Hematopoietic multipotent progenitor cell treated with erythropoietin and hydrocortisone succinate and interleukin-3 and kit ligand, for 6 days (in vitro differentiated cells): ENCODE results near the gene MAP2K6.

ENCODE experiments used
- DNase-seq: peaks from one replicate; pipeline ENCODE4 v3.0.0-alpha.2; 2015

MAP2K6 gene

DNA sequence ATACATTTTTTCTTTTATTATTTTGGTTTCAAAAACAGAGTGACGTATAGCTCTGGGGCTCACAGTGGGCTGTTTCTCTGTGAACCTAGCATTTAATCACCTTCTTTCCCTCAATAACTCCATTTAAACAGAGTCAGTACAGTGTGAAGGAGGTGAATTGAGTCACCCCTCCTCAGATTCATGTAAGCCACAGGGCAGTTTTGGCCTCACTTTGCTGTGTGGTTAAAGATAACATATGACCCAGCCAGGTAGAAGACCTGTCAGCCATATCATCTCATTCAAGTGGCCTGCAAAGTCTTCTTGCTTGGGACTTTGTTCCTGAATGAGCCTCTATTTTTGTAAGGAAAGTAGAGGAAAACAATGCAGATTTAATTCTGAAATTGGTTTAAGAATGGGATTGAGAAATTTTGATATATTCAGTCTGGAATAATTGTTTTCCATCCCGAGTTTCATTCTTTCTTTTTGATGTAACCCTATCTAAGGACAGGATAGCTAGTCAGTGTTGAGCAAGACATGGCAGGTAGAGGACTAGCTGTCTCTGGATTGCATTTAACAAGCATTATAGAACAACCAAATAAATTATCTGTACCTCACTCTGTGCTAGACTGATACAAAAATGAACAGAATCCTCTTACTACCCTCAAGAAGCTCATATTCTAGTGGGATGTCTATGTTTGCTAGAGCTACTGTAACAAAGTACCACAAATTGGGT, 13.1 kb downstream of the MAP2K6 start:
- no peak for DNase-seq

DNA sequence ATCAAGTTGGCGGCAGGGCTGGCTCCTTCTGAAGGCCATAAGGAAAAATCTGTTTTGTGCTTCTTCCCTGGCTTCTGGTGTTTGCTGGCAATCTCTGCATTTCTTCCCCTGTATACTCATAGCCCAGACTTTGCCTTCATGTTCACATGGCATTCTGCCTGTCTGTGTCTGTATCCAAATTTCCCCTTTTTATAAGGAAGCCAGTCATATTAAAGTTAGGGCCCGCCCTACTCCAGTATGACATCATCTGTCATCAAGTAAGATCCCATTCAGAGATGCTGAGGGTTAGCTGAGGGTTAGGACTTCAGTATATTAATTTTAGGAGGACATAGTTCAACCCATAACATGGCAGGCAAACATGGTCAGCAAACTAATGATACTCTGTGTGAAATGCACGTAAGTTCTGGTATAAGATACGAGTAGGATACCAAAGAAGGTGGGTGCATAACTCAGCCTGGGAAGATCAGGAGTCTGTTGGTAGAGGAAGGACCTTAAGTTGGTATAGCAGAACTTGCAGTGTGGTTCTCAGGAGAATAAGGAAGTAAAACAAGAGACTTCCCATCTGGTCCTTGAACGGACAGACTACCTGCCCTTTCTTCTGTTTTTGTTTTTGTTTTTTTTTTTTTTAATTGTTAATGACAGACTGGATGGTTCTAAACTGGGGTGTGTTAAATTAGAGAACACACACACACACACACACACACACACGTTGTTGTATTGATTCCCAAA, 13.9 kb downstream of the MAP2K6 start:
- peak; percentile 13 for DNase-seq

DNA sequence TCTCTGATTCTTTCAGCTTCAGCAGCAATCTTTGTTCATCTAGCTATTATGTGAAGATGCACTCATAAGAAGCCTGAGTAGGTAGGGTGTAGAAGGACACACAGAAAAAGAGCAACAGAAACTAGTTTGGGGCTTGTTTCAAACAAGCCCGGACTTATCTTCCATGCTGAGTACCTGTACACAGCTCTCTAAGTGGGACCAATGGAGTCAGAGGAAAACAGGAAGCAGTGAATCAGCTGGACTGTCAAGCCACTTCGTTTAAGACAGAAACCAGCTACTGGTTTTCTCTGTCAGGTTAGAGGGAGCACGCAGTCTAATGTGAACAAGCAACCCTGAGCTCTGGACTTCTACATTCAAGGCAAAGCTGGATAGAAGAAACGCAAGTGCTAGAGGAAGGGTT, 16.0 kb downstream of the MAP2K6 start:
- peak; percentile 25 for DNase-seq

DNA sequence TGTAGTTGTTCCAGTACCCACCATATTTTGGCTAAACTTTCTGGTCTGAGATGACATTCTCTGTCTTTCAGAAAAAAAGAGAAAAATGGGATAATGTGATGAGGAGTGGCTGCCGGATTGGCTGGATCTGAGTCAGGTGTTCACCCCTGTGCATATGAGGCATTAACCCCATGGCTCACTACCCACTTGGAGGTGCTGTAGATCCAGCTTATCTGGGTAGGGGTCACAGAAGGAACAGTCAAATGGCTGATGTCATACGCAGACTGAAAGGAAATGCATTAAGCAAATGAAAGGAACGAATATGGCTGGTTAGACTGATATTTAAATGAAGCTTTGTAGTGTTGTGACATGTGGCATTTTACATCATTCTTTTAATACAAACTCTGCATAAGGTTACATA, 17.3 kb downstream of the MAP2K6 start:
- DNase-seq = no peak

DNA sequence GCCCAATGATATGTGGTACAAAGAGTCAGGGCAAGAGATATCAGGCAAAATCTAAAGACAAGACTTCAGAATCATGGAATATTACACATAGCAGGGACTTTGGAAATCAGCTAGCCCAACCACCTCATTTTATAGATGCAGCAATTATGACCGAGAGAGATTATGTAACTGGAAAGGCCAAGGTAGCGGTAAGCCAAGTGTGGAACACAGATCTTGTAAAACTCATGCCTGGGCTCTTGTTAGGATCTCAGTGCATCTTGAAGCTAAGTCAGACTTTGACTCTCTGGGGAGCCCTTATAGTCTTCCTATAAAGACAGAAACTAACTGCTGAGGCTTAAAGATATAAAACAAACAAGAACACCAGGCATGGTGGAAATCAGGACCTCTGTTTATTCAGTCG, 18.6 kb downstream of the MAP2K6 start:
- no peak for DNase-seq

DNA sequence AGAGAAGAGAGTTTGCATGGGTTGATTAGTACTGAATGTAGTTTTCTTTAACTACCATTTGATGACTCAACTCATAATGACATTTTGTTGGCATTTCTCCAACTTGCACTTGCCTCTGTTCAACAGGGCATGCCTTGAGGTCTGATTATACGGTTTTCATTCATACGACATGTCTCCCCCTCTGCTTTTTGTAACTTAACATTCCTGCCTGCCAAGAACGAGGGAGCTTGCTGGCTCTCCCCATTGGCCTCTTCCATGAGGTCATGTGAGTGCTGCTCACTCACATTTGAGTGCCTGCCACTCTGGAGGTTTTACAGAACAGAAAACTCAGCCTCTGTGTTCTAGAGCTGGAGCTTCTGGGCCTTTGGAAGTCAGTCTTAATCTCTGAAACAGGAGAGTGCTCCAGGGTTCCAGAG, 19.7 kb downstream of the MAP2K6 start:
- DNase-seq = peak; percentile 48

DNA sequence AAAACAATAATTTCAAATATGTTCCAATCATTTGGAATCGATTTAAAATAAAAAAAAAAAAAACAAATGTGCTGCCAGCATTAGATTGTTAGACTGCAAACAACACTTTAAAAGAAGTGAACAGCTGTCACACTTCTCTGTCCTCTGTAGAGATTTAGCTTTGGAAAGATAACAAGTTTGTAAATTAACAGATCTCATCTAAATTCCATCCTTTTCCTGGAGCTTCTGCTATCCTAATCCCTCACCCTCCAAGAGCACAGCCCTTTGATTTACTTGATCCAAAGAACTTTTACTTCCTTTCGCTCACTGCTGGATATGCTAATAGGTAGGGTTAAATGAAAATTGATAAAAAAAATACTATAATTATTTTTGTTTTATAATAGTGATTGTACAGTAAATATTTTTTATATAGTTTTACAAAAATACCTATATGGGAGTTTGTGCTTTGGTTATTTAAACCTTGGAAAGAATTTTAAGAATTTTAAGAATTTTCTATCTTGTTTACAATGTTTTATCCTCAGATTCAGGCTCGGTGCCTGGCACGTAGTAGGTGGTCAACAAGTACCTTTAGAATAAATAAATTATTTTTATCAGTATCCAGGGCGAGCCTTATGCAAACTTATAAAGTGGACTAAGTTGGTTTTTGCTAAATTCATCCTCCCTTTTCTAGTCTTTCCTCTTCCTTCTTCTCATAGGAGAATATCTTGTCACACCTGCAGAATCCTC, 21.6 kb downstream of the MAP2K6 start:
- DNase-seq = no peak

DNA sequence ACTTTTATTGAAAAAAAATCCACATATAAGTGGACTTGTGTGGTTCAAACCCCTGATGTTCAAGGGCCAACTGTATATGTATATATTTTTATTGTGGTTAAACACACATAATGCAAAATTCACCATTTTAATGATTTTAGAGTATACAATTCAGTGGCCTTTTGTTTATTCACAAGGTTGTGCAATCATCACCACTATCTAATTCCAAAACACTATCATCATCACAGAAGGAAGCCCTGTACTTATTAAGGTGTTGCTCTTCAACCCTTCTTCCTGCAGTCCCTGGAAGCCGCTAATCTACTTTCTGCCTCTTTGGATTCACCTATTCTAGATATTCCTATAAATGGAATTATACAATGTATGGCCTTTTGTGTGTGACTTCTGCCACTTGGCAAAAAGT, 23.0 kb downstream of the MAP2K6 start:
- no peak for DNase-seq

DNA sequence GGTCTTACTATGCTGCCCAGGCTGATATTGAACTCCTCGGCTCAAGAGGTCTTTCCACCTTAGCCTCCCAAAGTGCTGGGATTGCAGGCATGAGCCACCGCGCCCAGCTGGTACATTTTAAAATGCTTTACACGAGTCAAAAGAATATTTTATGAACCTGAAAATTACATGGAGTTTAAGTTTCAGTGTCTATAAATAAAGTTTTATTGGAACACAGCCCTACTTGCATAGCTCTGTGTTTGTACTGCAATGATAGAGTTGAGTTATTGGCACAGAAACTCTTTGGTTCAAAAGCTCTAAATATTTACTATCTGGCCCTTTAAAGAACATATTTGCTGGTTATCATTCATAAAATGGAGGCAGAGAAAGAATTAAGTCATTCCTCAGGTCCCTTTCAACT, 24.3 kb downstream of the MAP2K6 start:
- no peak for DNase-seq

DNA sequence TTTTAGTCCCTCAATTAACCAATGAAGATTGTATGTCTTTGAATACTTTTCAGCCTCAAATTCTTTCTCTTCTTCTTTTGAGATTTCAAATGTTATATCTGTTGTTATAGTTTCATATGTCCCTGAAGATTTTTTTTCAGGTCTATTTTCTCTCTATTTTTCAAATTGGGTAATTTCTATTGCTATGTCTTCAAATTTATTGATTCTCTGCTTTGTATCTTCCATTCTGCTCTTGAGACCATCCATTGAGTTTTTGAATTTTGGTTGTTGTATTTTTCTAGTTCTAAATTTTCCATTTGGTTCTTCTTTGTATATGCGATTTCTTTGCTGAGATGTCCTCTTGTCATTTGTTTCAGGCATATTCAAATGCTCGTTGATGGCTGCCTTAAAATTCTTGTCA, 26.7 kb downstream of the MAP2K6 start:
- no peak for DNase-seq

DNA sequence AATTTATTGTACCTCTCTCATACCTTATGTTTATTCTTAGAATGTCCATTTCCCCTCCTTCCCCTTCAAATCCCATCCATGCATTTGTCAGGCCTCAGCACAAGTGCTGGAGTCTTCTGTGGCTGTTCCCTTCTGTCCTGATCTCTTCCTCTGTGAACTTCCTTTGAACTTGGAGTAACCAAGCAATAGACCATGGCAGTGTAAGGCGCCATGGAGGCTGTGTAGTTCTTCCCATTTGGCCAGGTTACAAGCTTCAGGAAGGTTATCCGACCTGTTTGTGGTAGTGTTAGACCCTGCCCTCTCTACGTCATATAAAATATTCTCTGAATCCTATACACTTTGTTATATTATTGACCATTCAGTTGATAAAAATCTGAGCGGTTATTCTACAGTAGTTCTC, 28.6 kb downstream of the MAP2K6 start:
- DNase-seq = no peak

DNA sequence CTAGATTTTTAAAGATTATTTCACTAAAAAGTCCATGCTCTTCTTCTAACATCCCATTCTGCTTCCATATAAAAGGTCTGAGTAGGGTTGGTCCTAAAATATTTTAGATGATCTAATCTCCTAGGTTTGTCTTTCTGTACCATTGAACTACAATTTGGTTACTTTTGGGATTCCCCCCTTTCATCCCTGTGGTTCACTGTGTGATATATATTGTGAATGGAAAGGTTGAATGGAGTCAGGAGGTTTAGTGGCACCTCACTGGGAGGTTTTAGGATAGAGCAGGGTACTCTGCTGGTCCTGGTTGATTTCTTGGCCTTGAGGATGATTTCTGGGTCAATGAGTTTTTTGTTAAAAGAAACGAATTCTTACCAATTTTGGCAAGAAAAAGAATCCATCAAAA, 29.5 kb downstream of the MAP2K6 start:
- no peak for DNase-seq

DNA sequence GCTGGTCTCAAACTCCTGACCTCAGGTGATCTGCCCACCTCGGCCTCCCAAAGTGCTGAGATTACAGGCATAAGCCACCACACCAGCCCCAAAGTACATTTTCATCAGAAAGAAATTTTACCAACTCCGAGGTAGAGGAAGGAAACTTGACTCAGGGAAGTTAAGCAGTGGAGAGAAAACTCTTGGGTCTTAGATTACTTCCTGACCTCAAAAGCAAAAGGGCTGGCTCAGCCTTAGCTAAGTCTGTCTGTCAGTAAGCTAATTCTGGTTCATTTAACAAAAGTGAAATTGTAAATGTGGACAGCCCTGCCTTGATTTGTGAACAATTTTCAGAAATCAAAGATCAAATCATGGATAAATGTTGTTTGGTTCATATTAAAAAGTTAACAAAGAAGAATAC, 30.6 kb downstream of the MAP2K6 start:
- DNase-seq = no peak

DNA sequence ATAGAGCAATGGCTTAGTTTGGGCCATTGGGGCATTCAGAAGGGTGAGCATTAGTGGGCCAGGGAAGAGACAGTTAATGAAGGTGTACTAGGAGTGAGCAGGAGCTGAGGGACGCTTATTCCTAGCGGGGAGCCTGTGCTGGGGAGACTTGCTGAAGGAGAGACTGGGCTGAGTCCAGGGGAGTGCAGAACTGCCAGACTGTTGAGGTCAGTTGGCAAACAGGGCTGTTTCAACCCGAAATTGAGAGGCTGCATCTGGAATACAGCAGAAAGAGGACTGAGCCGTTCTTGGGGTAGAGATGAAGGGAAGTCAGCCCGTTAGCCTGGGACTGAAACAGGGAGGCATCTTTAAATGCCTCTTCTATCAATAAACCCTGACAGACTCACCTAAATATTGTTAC, 33.2 kb downstream of the MAP2K6 start:
- no peak for DNase-seq

DNA sequence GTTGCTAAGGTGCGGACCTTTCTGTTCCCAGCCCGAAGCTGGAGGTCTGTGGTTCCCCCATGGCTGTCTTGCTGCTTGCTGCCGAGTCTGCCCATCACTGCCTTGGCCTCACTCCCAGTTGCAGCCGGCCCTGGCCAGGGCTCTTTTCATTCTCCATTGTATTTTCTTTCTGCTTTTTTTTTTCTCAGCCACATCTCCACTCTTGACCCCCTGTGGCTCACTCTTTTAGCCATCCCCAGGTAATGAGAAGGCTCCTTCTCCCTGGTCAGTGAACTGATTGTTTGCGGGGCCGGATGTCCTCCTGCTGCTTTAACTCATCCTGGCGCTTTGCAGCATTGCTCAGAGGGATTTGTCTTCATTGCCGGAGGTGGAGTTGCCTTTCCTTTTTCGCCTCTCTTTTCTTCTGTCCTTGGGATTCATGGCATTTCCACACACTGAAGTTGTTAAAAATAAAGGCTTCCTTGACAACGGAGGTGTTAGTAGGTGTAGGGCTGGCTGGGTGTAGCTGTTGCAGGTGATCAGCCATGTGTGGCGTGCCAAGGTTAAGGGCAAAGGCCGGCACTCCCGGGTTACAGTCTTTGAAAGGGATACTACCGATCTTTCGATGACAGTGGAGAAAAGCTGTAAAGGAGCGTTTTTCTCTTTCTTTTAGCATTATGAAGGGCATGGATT, 34.1 kb downstream of the MAP2K6 start:
- DNase-seq = no peak

DNA sequence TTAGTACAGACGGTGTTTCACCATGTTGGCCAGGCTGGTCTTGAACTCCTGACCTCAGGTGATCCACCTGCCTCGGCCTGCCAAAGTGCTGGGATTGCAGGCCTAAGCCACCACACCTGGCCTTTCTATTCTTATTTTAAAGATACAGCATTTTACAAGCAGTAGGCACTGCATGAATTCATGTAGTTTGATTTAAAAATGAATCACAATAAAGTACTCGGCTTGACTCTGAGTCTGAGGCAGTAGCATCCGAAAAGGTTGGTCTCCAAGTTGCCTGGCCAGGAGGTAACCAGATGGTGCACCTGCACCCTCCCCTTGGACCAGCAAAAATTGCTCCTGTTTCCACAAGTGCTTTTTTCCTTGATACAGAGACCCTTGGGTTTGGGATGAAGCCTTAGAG, 35.6 kb downstream of the MAP2K6 start:
- no peak for DNase-seq

DNA sequence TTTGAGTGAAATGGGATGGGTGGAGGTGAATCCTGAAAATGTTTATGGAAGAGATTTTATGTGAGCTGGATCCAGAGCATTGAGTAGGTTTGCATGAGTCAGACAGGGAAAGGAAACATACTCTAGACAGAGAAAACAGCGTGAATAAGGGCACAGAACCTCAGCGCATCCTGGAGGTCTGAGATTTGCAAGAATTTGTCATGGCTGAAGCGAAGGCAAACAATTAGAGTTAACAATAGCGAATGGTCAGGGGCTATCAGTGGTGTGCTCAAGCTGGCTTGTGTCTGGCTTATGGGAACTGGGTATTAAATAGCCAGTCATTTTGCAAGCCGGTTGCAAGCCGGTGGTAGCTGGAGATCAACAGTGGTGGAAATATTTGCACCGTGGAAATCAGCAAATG, 36.4 kb downstream of the MAP2K6 start:
- DNase-seq = no peak

DNA sequence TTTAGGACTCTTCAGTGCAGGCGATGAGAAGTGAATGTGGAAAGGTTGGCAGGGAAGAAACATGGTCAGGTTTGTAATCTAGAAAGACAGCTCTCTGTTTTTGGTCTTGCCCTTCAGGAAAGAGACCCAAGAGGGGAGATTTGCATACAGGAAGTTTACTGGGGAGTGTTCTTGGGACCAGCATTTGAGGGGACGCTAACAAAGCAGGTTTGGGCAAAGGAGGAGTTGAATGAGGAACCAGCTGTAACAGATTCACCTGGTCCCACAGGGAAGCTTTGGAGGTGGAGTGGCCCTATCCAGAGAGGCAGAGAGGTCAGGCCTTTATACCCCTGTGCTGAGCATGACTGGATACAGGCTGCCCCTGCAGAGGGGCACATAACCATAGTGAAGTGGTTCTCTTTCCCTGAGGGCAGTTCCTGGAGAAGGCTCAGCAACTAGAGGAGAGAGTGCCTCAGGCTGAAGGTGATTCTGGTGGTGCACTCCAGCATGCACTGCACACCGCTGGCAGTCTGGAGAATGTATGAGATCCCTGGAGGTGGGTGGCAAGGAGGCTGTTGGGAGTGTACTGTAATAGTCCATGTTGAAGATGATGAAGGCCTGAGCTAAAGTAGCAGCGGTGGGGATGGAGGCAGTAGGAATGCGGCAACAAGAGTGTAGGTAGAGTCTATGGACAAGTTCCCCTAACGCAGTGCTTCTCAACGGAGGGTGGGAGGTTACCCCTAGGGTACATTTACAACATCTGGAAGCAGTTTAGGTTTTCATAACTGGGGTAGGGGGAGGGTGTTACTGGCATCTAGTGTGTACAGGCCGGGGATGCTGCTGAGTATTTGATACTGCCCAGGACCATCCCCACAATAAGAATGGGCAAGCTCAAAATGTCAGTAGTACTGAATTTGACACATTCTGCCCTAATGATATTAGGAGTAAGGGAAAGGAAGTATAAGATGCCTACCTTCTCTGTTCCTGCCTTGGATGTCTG, 37.2 kb downstream of the MAP2K6 start:
- no peak for DNase-seq

DNA sequence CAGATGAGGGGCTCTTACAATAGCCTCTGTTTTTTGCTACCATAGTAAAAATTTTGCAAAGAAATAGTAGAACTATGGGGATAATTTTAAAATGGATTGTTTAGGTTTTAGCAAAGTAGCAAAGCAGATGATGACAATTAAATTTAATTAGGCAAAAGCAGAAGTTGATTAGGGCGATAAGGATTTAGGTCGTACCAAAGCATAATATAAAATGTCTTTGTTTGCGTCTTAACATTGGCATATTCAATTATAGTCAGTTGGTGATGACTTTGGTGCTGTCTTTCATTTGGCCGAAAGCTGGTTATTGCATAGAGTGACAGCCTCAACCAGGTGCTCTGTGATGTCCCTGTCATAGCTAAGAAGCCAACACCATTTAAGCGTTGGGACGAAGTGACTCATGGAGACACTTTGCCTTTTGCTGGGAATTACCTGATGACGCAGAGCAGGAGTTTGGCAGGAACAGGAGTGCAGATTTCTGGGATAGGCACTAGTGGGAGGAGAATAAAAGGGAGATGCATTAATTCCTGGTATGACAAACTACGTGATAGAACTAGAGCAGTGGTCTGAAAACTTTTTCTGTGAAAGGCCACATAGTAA, 38.3 kb downstream of the MAP2K6 start:
- DNase-seq = no peak

DNA sequence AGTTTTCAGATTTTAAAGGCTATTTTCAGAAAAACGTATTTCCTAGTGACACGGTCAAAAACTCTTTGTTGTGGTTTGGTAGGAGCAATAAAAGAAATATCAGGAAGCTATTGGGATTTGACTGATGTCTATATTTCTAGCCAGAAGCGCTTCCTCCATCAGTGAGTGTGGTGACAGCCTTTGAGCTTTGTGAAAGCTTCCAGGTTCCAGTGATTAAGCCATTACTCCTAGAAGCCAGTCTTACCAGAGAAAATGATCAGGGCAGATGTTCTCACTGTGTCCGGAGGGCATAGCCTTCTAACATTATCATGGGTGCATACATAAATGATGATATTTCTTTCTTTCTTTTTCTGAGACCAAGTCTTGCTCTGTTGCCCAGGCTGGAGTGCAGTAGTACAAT, 39.6 kb downstream of the MAP2K6 start:
- no peak for DNase-seq

DNA sequence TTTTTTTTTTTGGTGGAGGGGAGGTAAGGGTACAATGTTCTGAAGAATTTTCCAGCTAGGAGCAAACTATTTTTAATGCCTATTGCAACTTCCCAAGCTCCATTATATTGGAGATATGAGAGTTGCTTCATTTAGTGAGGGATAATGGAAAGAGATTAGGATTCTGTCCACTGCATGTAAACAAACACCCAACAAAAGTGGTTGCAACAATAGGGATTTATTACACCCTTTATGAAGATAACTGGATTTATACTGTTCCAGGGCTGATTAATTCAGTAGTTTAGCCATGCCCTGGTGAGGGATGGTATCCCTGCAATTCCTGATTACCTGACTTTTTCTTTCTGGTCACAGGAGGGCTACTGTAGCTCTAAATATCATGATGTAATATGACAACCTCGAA, 40.5 kb downstream of the MAP2K6 start:
- DNase-seq = no peak

DNA sequence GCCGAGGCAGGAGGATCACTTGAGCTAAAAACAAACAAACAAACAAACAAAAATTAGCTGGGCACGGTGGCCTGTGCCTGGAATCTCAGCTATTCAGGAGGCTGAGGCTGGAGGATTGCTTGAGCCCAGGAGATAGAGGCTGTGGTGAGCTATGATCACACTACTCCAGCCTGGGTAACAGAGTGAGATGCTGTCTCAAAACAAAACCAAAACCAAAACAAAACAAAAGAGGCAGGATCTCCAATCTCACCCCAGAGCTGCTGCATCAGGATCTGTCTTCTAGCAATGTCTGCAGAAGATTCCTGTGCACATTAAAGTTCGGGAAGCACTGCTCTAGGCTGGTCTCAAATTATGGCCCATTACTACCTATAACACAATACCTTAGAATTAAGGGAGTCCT, 43.1 kb downstream of the MAP2K6 start:
- no peak for DNase-seq
